Activated CD4-positive, CD25-positive, alpha-beta regulatory T cell treated with anti-CD3 and anti-CD28 coated beads, Interleukin-2, amount 50 U/mL, for 24 hours (primary cell): ENCODE data around the gene NPIPB6.

ENCODE experiments used
- ATAC-seq, 2 donors: fragments of 150-1000 bp; cut with Tn5 transposase; one replicate each; pipeline ENCODE4 v1.10.0; 2021; ENCODE audit warnings: mild to moderate bottlenecking in 1 of 2, moderate library complexity in 1 of 2

NPIPB6 gene

DNA sequence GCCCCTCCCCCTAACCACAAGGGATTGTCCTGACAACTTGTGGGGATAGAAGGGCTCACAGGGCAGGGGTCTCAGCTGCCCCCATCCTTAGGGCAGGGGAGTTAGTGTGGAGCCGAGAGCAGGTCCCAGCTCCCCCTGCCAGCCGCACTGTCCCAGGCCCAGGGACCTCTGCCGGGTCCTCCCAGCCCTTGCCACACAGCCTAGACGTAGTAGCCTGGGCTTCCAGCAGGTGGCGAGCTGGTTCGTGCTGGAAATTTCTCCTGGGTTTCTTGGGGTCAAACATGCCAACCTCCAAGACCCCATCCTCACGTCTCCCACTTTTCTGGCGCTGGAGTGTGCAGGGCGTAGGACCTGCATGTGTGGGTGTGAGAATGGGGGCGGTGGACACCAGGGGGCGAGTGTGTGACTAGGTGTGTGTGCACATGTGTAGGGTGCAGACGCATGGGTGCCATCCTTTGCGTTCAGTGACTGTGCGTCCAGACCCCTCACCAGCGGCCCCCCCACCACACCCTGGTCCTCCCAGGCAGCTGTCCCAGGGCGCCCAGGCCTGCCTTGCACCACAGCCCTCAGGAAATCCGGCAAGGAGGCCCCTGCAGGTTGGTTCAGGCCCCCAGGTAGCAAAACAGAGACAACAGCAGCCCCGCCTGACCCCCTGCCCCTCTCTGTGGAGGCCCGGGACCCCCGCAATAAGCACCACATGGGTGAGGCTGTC is 41.5 kb downstream of the NPIPB6 start:
- peak in 1 of 2 donors; percentile 42 for ATAC-seq

DNA sequence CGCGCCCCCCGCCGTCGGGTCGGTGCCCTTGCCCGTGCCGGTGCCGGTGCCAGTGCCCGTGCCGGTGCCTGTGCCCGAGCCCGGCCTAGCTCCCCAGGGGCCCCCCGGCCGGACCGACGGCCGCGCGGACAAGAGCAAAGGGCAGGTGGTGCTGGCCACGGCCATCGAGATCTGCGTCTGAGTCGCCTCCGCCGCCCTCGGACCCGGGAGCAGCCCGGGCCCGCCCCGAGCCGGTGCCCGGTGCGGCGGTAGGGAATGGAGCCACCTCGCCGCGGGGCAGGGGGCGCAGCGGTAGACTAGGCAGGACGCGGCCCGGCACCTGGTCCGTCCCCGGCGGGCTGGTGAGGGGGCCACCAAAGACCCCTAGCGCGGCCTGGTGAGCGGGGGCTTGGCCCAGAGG is 42.6 kb downstream of the NPIPB6 start:
- no peak for ATAC-seq

DNA sequence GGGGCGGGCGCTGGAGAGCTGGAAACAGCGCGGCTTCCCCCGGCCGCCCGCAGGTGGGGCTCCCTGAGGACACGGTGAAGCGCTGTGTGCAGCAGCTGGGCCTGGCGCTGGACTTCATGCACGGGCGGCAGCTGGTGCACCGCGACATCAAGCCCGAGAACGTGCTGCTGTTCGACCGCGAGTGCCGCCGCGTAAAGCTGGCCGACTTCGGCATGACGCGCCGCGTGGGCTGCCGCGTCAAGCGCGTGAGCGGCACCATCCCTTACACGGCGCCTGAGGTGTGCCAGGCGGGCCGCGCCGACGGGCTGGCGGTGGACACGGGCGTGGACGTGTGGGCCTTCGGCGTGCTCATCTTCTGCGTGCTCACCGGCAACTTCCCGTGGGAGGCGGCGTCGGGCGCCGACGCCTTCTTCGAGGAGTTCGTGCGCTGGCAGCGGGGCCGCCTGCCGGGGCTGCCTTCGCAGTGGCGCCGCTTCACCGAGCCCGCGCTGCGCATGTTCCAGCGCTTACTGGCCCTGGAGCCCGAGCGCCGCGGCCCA is 43.2 kb downstream of the NPIPB6 start:
- no peak for ATAC-seq

DNA sequence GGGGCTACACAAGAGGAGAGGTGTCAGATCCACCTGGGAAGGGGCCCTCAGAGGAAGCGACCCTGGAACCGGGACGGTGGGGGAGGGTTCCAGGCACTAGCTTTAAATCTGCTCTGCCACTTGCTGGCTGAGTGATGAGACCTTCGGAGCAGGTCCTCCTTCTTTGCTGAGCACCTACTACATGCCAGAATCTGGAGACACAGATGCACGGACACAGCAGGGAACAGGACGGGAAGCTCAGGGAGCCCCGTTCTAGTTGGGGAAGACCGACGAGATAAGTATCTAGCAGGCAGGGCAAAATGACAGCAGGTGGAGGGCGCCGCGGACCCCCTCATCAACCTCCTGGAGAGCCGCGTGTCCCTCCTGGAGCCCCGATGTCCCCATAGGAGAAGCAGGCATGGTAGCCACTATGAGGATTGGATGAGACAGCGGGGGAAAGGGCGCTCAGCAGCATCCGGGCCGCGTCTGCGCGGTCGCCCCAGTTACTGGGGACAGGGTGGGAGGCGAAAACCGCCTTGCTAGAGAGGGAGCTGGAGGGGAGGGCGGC is 43.8 kb downstream of the NPIPB6 start:
- no peak for ATAC-seq

DNA sequence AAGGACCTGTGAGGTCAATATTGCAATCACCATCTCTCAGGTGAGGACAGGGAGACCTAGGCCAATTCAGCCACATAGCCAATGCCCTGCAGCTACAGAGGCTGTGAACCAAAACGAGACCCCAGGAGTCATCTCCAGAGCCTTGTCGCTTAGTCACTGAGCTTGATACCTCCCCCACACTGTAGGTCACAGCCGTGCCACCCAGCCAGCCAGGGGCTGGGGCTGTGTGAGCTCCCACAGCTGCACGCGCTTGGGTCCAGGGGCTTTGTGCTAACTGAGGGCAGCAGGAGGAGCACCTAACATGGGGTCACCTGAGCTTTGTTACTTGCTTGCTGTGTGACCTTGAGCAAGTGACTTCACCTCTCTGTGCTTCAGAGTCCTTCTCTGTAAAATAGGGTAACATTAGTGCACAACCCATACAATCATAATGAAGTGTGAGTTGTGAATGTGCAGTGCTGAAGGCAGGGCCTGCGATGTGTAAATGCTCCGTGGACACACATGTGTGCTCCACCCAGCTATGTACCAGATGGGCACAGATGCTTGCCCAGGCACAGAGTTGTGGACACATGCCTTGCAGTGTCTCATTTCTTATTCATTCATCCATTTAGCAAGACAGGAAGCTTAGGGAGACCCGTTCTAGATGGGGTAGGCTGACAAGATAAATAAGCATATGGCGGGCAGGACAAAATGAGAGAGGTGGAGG is 45.1 kb downstream of the NPIPB6 start:
- no peak for ATAC-seq

DNA sequence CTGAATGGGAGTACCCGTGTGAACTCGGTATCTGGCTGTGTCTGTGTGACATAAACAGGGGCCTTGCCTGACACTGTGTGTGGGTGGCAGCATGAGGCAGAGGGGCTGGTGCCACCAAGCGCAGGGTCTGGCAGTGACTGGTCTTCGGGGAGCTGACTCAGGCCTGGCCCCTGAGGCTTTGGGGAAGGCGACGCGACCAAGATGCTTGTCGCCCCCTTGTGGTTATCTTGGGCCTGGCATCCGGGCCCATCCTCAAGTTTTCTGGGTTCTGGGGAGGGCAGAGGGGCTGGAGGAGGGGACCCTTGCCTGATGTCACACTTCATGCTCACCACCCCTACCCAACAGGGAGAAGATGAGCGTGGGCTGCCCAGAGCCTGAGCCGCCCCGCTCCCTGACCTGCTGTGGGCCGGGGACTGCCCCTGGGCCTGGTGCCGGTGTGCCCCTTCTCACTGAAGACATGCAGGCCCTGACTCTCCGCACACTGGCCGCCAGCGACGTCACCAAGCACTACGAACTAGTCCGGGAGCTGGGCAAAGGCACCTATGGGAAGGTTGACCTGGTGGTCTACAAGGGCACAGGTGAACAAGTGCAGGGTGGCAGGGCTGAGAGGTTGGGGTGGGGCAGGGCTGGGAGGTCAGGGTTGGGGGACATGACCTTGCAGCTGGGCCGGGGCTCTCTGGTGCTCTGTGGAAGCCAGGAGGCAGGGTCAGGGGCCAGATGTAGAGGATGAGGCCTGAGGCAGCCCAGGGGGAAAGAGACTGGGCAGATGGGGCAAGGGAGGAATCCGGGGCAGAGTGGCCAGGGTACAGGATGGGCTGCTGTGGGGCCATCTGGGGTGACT is 46.0 kb downstream of the NPIPB6 start:
- ATAC-seq = peak; percentile 96

DNA sequence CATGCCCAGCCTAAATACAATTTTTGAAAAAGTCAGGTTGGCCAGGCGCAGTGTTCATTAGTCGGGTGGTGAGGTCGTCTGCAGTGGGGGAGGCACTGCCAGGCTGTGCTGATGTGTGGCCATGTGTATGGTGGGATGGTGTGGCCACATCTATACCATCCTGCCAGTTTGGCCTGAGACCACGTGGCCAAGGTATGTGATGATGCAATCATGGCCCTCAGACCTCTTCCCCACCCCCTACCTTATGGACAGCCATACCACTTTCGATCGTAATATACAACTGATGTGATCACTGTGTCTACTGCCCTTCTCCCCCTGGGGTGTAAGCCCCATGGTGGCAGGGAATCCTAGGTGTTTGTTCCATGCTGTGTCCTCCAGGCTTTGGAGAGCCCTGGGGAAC is 47.3 kb downstream of the NPIPB6 start:
- ATAC-seq = no peak

DNA sequence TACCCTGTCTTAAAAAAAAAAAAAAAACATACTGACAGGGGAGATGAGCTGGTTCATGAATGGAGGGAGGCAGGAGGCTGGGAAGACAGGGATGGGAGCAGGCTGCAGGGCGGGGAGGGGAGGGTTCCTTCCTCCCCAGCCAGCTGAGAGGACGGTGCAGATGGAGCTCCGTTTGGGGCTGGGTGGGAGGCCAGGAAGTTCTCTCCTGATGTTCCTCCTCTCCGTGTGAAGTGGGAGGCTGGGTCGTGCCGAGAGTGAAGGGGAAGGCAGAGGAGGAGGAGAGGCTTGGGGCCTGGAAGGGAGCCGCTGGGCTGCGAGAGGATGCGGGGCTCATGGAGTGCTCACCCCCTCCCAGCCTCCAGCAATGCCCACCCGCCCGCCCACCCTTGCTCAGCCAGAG is 49.7 kb downstream of the NPIPB6 start:
- no peak for ATAC-seq

DNA sequence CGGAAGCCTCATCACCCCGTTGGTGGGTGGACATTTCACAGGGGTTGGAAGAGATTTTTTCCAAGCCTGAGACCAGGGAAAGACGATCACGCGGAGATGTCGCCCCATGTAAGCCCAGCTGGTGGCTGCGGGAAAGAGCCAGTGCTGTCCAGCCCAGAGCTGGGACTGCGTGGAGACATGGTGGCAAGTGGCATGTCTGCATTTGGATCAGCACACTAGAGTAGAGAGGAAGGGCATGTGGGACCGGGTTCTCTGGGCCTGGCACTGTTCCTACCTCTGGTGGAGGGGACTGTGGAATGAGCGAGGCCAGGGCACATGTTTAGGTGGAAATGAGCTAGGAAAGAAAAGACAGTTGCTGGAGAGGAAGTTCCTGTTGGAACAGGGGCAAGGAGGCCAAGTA is 51.0 kb downstream of the NPIPB6 start:
- ATAC-seq = no peak

DNA sequence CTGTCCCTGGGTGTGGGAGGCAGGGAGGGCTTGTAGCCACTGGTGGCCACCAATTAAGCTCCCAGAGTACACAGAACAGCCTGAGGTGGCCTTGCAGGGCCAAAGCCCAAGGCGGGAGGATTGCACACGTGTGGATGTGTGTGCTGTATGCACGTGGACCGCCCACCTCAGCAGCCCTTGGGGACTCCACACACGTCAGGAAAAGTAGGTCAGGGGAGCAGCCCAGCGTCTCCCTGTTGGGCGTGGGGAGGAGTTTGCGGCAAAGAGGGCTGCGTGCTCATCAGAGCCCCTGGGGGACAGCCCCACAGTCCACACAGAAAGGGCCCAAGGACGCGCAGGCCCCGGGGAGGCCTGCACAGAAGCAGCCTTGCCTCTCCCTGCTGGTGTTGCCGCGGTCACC is 51.4 kb downstream of the NPIPB6 start:
- no peak for ATAC-seq

DNA sequence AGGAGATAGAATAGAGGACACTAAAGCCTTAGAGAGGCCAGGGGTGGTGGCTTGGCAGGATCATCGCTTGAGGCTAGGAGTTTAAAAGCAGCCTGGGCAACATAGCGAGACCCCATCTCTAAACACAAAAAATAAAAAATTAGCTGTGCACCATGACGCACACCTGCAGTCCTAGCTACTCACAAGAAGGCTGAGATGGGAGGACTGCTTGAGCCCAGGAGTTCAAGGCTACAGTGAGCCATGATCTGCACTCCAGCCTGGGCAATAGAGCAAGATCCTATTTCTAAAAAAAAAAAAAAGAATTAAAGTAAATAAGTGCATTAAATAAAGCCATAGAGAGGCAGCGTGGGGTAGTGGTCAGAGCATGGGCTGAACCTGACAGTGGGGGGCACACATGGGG is 51.9 kb downstream of the NPIPB6 start:
- no peak for ATAC-seq

DNA sequence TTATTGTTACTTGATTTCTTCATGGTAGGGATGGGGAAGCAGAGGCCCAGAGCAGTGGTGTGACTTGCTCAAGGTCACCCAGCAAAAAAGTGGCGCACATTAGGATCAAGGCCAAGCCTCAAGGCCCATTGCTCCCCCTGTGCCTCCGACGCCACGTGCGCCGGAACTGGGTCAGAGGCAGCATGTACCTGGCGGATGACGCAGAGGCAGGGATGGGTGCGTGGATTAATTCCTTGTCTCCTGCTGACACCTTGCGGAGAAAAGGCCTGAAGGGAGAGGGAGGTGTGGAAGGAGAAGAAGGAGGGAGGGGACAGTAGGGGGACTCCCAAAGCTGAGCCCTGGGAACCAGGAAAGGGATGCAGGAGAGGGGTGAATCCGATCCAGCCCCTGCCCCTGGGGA is 52.5 kb downstream of the NPIPB6 start:
- ATAC-seq = no peak

DNA sequence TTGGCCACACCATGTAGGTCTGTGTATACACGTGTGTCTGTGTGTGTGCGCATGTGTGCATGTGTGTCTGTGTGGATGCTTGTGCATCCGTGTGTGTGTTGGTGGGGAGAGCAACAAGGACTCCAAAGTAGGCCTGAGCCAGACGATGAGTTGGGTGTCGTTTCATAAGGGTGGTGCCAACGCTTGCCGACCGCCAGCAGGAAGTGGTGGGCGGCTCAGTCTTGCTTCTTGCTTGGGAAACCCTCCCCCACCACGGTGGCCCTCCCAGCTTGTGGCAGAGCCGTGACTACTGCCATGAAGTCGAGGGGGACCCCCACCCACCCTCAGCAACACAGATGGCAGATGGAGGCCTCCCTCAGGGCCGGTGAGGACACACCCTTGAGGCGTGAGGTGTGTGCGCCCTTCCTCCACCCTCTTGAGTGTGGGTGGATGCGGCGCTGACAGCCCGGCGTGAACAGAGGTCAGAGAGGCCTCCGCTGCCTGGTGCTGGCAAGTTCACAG is 53.4 kb downstream of the NPIPB6 start:
- peak; percentile 87 to 91 for ATAC-seq

DNA sequence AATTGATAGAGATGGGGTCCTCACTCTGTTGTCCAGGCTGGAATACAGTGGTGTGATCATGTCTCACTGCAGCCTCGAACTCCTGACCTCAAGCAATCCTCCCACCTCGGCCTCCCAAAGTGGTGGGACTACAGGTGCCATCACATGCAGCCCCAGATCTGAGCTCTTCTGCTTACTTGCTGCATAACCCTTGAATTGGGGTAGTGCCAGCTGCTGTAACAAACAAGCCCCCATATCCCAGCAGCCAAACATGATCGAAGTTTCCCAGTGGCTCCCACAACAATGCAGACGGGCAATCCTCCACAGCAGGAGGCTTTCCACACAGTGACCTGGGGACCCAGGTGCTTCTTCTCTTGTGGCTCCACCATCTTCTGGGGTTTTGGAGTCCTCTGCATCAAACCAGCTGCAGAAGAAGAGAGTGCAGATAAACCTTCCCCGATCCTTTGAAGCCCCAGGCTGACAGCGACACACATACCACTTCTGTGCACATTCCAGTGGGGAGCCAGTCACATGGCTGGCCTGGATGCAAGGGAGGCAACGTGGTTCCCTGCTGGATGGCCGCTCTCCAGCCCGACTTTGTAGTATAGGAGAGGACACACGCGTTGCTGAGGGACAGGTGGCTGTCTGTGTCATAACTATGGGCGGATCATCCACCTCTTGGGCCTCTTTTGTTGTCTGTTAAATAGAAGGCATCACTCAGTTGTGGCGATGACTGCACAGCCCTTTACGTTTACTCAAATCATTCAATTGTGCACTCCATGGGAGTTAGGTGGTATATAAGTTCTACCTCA is 54.3 kb downstream of the NPIPB6 start:
- peak in 1 of 2 donors; percentile 22 for ATAC-seq

DNA sequence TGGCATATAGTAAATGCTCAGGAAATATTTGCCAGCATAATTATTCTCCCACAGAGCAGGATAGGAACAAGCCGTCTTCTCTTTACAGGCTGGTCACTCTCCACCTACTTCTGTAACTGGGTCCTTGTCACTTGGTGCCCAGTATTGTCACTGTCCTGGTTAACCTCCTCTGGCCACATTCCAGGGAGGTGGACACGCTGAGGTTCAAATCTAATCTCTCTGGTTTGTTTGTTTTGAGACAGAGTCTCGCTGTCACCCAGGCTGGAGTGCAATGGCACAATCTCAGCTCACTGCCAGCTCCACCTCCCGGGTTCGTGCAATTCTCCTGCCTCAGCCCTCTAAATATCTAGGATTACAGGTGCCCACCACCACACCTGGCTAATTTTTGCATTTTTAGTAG is 55.4 kb downstream of the NPIPB6 start:
- no peak for ATAC-seq

DNA sequence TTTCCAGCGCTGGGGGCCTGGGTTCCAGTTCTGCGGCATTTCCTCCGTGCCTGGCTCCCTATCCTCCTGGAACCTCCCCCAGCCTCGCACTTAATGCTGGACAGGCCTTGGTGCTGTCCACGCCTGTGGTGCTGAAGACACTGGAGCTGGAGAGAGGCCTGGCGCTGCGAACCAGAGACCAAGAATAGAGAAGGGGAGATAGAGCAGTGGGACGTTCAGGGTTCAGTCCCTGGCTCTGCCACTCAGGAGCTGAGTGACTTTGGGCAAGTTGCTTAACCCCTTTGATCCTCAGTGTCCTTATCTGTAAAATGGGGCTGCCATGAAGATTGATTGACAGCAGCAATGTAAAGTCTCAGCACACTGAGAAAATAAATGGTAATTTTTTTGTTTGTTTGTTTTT is 59.1 kb downstream of the NPIPB6 start:
- no peak for ATAC-seq

DNA sequence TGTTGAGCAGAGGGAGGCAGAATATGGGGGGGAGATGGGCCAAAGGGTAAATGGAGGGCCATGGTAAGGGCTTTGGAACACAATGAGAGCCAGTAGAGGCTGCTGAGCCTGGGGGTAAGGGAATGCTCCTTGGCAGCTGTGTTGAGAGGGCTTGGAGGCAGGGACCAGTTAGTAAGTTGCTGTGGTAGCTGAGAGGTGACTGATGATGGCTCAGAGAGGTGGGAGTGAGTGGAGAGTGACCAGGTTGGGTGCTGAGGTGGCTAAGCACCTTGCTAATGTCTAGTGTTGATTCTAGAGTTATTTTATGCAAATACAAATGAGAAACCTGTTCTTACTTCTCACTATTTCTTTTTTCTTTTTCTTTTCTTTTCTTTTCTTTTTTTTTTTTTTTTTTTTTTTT is 60.2 kb downstream of the NPIPB6 start:
- ATAC-seq = no peak

DNA sequence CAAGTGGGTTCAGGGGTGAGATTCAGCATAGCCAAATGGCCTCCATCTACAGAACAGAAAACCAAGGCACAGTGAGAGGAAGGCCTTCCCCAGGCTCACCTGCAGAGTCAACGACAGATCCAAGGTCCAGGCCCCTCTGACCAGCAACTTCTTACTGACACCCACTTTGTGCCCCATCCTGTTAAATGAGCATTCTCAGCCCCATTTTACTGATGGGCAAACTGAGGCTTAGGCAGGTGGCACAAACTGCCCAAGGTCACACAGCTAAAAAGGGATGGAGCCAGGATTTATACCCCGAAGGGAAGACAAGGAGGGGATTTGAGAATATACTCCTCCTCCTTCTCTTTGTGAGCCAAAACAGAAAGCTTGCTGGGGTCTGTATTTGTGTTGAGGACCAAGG is 61.7 kb downstream of the NPIPB6 start:
- ATAC-seq = no peak

DNA sequence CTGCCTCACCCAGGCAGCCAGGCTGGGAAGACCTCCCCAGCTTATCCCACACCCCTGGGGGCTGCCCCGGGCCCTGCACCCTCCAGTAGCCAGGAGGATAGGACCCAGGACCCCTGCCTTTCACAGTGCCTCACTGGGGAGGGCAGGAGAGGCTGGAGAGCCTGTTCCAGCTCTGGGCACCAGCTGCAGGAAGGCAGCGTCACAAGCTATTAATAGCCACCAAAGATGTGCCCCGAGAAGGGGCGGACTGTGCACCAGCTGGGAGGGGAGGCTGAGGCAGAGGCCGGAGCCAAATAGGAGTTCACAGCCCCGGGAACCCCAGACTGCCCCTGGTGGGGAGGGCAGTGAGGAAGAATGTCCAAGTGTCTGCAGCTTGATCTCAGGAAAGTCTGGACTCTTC is 62.2 kb downstream of the NPIPB6 start:
- ATAC-seq = no peak

DNA sequence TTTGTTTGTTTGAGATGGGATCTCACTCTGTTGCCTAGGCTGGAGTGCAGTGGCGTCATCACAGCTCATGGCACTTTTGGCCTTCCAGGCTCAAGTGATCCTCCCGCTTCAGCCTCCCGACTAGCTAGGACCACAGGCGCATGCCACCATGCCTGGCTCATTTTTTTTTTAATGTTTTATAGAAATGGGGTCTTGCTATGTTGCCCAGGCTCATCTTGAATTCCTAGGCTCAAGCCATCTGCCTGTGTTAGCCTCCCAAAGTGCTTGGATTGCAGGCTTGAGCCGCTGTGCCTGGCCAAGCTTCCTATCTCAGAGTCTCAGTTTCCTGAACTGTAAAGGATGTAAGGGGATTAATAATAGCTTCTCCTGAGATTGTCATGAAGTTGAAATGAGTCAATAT is 63.0 kb downstream of the NPIPB6 start:
- no peak for ATAC-seq

DNA sequence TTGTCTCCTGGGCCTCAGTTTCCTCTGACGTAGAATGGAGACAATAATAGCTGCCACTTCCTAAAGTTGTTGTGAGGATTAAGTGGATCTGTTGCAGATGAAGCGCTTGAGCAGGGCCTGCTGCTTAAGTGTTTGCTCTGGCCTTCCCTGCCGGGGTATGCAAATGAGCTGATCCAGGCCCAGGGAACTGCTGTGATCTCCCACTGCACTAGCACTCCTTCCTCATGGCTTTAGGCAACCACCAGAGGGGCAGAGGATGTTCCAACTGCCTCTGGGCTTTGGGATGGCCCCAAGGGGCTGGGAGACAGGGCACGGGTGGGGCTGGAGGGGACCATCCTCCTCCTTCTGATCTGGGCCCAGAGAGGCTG is 64.8 kb downstream of the NPIPB6 start:
- no peak for ATAC-seq
